HEK293 (cell line): ENCODE measurements around the gene PBXIP1.

Source experiments
- GFI1B ChIP-seq: fragments of 450-650 bp; formaldehyde crosslinking; IDR thresholded peaks from 2 replicates; pipeline ENCODE4 v1.5.1; 2016; ENCODE audit warnings: missing biosample characterization, missing genetic modification characterization
- GLI2 ChIP-seq: fragments of 450-650 bp; formaldehyde crosslinking; IDR thresholded peaks from 2 replicates; pipeline ENCODE4; 2017; ENCODE audit warnings: missing biosample characterization, missing genetic modification characterization, low read depth, borderline replicate concordance
- IKZF3 ChIP-seq: fragments of 450-650 bp; IDR thresholded peaks from 2 replicates; pipeline ENCODE4 v1.5.0; 2018; ENCODE audit warnings: missing biosample characterization, mild to moderate bottlenecking, missing genetic modification characterization, moderate library complexity
- MZF1 ChIP-seq: fragments of 450-650 bp; formaldehyde crosslinking; IDR thresholded peaks from 2 replicates; pipeline ENCODE4 v1.5.1; 2017; ENCODE audit warnings: missing biosample characterization, missing genetic modification characterization, borderline replicate concordance
- PBX3 ChIP-seq: sonication (generic); formaldehyde crosslinking; IDR thresholded peaks from 2 replicates; pipeline ENCODE4 v1.8.1; 2022; ENCODE audit warnings: mild to moderate bottlenecking, moderate library complexity, missing genetic modification reagents
- SP7 ChIP-seq: fragments of 450-650 bp; formaldehyde crosslinking; IDR thresholded peaks from 2 replicates; pipeline ENCODE4 v1.5.1; 2016; ENCODE audit warnings: missing biosample characterization, missing genetic modification characterization
- ZFHX2 ChIP-seq: fragments of 450-650 bp; formaldehyde crosslinking; conservative IDR thresholded peaks from 2 replicates; pipeline ENCODE4 v1.5.1; 2016; ENCODE audit warnings: missing biosample characterization, missing genetic modification characterization
- ZIC2 ChIP-seq: fragments of 450-650 bp; formaldehyde crosslinking; IDR thresholded peaks from 2 replicates; pipeline ENCODE4 v1.5.1; 2016; ENCODE audit warnings: missing biosample characterization, missing genetic modification characterization
- ZNF133 ChIP-seq: fragments of 450-650 bp; formaldehyde crosslinking; IDR thresholded peaks from 2 replicates; pipeline ENCODE4 v1.5.1; 2016; ENCODE audit warnings: missing biosample characterization, missing genetic modification characterization
- ZNF157 ChIP-seq: fragments of 450-650 bp; formaldehyde crosslinking; IDR thresholded peaks from 2 replicates; pipeline ENCODE4 v1.5.1; 2016; ENCODE audit warnings: missing biosample characterization, missing genetic modification characterization
- ZNF2 ChIP-seq: fragments of 450-650 bp; formaldehyde crosslinking; IDR thresholded peaks from 2 replicates; pipeline ENCODE4 v1.5.1; 2016; ENCODE audit warnings: missing biosample characterization, missing genetic modification characterization
- ZNF223 ChIP-seq: fragments of 450-650 bp; formaldehyde crosslinking; IDR thresholded peaks from 2 replicates; pipeline ENCODE4 v1.5.1; 2016; ENCODE audit warnings: missing biosample characterization, missing genetic modification characterization
- ZNF280D ChIP-seq: fragments of 450-650 bp; formaldehyde crosslinking; IDR thresholded peaks from 2 replicates; pipeline ENCODE4 v1.5.1; 2016; ENCODE audit warnings: missing biosample characterization, missing genetic modification characterization
- ZNF324 ChIP-seq: fragments of 450-650 bp; formaldehyde crosslinking; IDR thresholded peaks from 2 replicates; pipeline ENCODE4 v1.5.1; 2016; ENCODE audit warnings: missing biosample characterization, missing genetic modification characterization
- ZNF354C ChIP-seq: fragments of 450-650 bp; formaldehyde crosslinking; IDR thresholded peaks from 2 replicates; pipeline ENCODE4 v1.5.1; 2016; ENCODE audit warnings: missing biosample characterization, missing genetic modification characterization, low read depth, borderline replicate concordance
- ZNF37A ChIP-seq: fragments of 450-650 bp; IDR thresholded peaks from 2 replicates; pipeline ENCODE4 v1.5.1; 2018; ENCODE audit warnings: missing biosample characterization, missing genetic modification characterization
- ZNF433 ChIP-seq: fragments of 450-650 bp; formaldehyde crosslinking; IDR thresholded peaks from 2 replicates; pipeline ENCODE4 v1.5.1; 2016; ENCODE audit warnings: missing biosample characterization, missing genetic modification characterization, low read depth
- ZNF513 ChIP-seq: fragments of 450-650 bp; IDR thresholded peaks from 2 replicates; pipeline ENCODE4 v1.5.1; 2018; ENCODE audit warnings: missing biosample characterization, missing genetic modification characterization
- ZNF521 ChIP-seq: fragments of 450-650 bp; formaldehyde crosslinking; IDR thresholded peaks from 2 replicates; pipeline ENCODE4 v1.5.1; 2017; ENCODE audit warnings: missing biosample characterization, mild to moderate bottlenecking, missing genetic modification characterization
- ZNF548 ChIP-seq: fragments of 450-650 bp; formaldehyde crosslinking; IDR thresholded peaks from 2 replicates; pipeline ENCODE4 v1.5.1; 2016; ENCODE audit warnings: missing biosample characterization, missing genetic modification characterization
- ZNF549 ChIP-seq: fragments of 450-650 bp; IDR thresholded peaks from 2 replicates; pipeline ENCODE4 v1.5.1; 2018; ENCODE audit warnings: missing biosample characterization, missing genetic modification characterization, mild to moderate bottlenecking, inconsistent platforms, moderate library complexity
- ZNF561 ChIP-seq: fragments of 450-650 bp; IDR thresholded peaks from 2 replicates; pipeline ENCODE4 v1.5.1; 2018; ENCODE audit warnings: missing biosample characterization, missing genetic modification characterization, borderline replicate concordance
- ZNF621 ChIP-seq: fragments of 450-650 bp; formaldehyde crosslinking; IDR thresholded peaks from 2 replicates; pipeline ENCODE4 v1.5.1; 2017; ENCODE audit warnings: missing biosample characterization, missing genetic modification characterization
- ZNF624 ChIP-seq: fragments of 450-650 bp; formaldehyde crosslinking; IDR thresholded peaks from 2 replicates; pipeline ENCODE4 v1.5.1; 2017; ENCODE audit warnings: missing biosample characterization, missing genetic modification characterization
- ZNF670 ChIP-seq: fragments of 450-650 bp; formaldehyde crosslinking; IDR thresholded peaks from 2 replicates; pipeline ENCODE4 v1.5.1; 2016; ENCODE audit warnings: missing biosample characterization, missing genetic modification characterization, low read depth
- ZNF677 ChIP-seq: fragments of 450-650 bp; IDR thresholded peaks from 2 replicates; pipeline ENCODE4 v1.5.0; 2018; ENCODE audit warnings: missing biosample characterization, mild to moderate bottlenecking, missing genetic modification characterization, moderate library complexity
- ZNF707 ChIP-seq: fragments of 450-650 bp; formaldehyde crosslinking; IDR thresholded peaks from 2 replicates; pipeline ENCODE4 v1.5.1; 2016; ENCODE audit warnings: missing biosample characterization, missing genetic modification characterization
- TF ChIP-seq, protein P1 (sequence below): fragments of 450-650 bp; formaldehyde crosslinking; IDR thresholded peaks from 2 replicates; pipeline ENCODE4 v1.5.1; 2017; ENCODE audit warnings: missing biosample characterization, missing genetic modification characterization
- TF ChIP-seq, protein P2 (sequence below): fragments of 450-650 bp; formaldehyde crosslinking; IDR thresholded peaks from 2 replicates; pipeline ENCODE4 v1.5.1; 2017; ENCODE audit warnings: missing biosample characterization, mild to moderate bottlenecking, missing genetic modification characterization, moderate library complexity
- TF ChIP-seq, protein P3 (sequence below): fragments of 450-650 bp; formaldehyde crosslinking; IDR thresholded peaks from 2 replicates; pipeline ENCODE4 v1.5.1; 2017; ENCODE audit warnings: missing biosample characterization, missing genetic modification characterization

PBXIP1 gene

GRCh38 chr1:155000726-155001424, 45.0 kb upstream of the PBXIP1 start (continued):
- TF ChIP-seq ZNF2 = peak; percentile 95
- no peak; the same call in 1 of the 2 replicates for TF ChIP-seq ZNF37A (tag by site-specific recombination)
- TF ChIP-seq GLI2 (tag by site-specific recombination) = no peak
- no peak for TF ChIP-seq ZNF624 (tag by site-specific recombination)
- peak; percentile 82 for TF ChIP-seq ZNF677
- TF ChIP-seq ZNF621 = no peak
- no peak for TF ChIP-seq ZNF157 (tag by site-specific recombination)
- TF ChIP-seq IKZF3 = peak; percentile 62
- no peak for TF ChIP-seq ZNF707 (tag by site-specific recombination)
- no peak for TF ChIP-seq ZNF670 (tag by site-specific recombination)
- TF ChIP-seq ZNF280D = peak; percentile 87; the same call in 1 of the 2 replicates
- no peak for TF ChIP-seq PBX3 (CRISPR knock-in tag)
- TF ChIP-seq, protein P1, sequence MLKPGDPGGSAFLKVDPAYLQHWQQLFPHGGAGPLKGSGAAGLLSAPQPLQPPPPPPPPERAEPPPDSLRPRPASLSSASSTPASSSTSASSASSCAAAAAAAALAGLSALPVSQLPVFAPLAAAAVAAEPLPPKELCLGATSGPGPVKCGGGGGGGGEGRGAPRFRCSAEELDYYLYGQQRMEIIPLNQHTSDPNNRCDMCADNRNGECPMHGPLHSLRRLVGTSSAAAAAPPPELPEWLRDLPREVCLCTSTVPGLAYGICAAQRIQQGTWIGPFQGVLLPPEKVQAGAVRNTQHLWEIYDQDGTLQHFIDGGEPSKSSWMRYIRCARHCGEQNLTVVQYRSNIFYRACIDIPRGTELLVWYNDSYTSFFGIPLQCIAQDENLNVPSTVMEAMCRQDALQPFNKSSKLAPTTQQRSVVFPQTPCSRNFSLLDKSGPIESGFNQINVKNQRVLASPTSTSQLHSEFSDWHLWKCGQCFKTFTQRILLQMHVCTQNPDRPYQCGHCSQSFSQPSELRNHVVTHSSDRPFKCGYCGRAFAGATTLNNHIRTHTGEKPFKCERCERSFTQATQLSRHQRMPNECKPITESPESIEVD = peak; percentile 29; the same call in 1 of the 2 replicates
- TF ChIP-seq ZFHX2 = peak; percentile 54
- no peak for TF ChIP-seq ZNF548 (tag by site-specific recombination)
- TF ChIP-seq, protein P2, sequence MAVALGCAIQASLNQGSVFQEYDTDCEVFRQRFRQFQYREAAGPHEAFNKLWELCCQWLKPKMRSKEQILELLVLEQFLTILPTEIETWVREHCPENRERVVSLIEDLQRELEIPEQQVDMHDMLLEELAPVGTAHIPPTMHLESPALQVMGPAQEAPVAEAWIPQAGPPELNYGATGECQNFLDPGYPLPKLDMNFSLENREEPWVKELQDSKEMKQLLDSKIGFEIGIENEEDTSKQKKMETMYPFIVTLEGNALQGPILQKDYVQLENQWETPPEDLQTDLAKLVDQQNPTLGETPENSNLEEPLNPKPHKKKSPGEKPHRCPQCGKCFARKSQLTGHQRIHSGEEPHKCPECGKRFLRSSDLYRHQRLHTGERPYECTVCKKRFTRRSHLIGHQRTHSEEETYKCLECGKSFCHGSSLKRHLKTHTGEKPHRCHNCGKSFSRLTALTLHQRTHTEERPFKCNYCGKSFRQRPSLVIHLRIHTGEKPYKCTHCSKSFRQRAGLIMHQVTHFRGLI = peak; percentile 63; the same call in 1 of the 2 replicates
- no peak for TF ChIP-seq ZNF354C (tag by site-specific recombination)
- TF ChIP-seq SP7 (tag by site-specific recombination) = peak; percentile 95
- TF ChIP-seq ZNF133 = no peak
- peak; percentile 89 for TF ChIP-seq ZIC2 (tag by site-specific recombination)
- TF ChIP-seq ZNF521 (tag by site-specific recombination) = no peak
- peak; percentile 45; the same call in 1 of the 2 replicates for TF ChIP-seq GFI1B (tag by site-specific recombination)
- TF ChIP-seq ZNF433 (tag by site-specific recombination) = no peak
- peak; percentile 47; the same call in 1 of the 2 replicates for TF ChIP-seq MZF1 (tag by site-specific recombination)
- no peak for TF ChIP-seq ZNF549 (tag by site-specific recombination)
- TF ChIP-seq ZNF561 (tag by site-specific recombination) = peak; percentile 99
- peak; percentile 99 for TF ChIP-seq ZNF324 (tag by site-specific recombination)
- peak; percentile 62; the same call in 1 of the 2 replicates for TF ChIP-seq ZNF223 (tag by site-specific recombination)
- TF ChIP-seq, protein P3, sequence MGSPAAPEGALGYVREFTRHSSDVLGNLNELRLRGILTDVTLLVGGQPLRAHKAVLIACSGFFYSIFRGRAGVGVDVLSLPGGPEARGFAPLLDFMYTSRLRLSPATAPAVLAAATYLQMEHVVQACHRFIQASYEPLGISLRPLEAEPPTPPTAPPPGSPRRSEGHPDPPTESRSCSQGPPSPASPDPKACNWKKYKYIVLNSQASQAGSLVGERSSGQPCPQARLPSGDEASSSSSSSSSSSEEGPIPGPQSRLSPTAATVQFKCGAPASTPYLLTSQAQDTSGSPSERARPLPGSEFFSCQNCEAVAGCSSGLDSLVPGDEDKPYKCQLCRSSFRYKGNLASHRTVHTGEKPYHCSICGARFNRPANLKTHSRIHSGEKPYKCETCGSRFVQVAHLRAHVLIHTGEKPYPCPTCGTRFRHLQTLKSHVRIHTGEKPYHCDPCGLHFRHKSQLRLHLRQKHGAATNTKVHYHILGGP (tag by site-specific recombination) = no peak
- TF ChIP-seq ZNF513 = 0 out of 2 replicates have a peak, but pooled peaks have one; percentile 27
